IPS DF 19.7 (cell line): Measurements from ENCODE around the gene MYL3.

Source experiments
- DNase-seq: peaks from one replicate; pipeline ENCODE4 v3.0.0-alpha.2; 2013; ENCODE audit warnings: low read depth, low spot score

The MYL3 gene

DNA sequence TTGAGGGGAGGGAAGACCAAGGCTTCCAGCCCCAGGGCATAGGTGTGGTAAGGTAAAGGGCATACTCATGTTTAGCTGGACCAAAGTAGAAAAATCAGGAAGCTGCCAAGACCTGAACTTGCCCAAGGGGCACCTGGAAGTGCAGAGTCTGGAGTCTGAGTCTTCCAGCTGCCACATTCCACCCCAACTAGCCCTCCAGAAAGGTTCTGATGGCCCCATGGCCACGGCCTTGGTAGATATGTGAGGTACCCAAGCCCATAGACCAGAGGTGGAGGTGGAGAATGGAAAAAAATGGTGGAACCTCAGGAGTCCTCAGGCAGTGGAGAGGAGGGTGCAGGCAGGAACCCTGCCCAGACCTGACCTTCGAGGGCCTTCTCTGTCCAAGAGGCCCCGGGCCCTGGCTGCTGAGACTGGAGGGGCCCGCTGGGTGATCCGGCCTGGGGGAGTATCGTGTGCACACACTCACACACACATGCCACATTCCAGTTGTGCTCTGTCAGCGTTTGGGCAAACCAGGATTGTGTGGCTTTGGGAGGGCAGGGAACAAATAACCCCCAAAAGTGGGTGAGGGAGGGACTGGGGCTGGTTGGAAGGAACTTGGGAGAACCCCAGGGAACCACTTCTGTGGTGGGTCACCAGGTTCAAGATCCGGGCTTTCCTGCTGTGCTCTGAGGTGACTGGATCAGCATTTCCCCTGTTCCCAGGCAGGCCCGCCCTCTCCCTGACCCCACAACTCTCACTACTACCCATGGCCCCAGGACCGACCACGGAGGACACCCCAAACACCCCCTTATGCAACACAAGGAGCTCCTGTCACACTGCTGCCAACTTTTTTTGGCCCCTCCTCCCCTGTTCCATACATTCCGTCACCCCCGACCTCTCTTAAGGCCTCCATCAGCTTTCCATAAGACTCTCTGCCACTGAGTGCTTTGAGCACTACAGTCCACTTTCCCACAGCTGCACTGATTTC is 11.6 kb downstream of the MYL3 start:
- DNase-seq, result no peak

DNA sequence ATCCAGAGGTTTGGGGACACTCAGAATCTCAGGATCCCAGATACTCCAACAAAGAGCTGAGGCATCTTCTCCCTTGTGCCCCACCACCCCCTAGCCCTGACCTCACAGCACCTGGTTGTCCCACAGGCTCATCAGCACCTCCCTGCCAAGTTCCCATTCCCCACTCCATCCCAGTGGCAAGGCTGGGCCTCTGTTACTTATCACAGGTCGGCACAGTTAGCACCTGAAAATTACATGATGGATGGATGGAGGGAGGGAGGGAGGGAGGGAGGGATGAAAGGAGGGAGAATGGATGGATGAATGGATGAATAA is 12.8 kb downstream of the MYL3 start:
- no peak for DNase-seq

DNA sequence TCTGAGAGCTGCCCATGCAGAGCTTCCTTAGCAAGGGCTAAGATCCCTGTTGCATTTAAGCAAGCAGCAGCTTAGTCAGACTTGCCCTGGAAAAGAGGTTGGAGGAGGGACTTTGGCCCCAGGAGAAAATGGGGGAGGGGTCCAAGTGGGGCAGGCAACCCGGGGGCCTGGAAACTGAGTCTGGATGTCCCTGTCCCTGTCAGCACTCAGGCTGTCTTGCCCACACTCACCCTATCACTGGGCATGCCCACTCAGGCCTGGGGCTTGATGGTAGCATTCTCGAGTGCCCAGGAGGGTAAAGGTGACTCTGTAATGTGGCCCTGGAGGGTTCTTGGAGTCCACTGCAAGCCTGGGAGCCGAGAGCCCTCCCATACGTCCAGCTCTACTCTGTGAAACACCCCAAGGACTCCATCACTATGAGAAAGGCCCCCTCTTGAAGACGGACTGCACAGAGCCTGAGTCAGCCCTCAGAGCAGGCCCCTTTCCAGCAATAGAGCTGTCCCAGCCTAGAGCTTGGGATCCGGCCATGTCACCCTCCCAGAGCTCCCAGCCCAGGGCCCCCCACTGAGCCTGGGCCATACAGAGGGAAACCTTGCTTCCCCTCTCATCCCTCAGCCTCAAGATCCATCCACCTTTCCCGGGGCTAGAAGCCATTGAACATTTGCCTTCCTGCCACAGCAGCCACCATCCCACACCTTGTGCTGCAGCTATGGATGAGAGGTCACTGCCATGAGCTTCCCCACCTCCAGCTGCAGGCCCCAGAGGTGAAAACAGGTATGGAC is 13.4 kb downstream of the MYL3 start:
- no peak for DNase-seq

DNA sequence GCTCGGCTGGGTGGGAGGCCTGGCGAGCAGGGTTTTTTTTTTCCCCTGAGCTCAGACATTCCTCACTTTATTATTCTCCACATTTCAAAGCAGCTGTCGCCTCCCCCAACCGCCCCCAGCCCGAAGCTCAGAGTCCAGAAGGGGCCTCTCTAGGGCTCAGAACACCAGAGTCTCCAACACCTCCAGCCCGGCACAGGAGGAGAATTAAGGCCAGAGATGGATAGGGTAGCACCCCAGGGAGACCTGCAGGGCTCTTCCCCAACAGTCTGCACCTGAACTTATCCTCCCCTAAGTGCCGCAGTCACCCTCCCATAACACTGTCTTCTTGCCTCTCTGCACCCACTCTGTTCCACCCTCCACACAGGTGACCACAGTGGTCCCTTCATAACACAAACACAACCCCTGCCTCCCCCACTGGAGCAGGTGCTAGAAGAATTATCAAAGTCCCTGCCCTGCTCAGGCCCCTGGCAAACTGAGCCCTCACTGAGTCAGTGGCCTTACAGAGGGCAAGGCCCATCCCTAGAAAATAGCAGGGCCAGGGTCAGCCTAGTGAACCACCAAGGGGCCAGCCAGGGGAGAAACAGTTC is 14.1 kb downstream of the MYL3 start:
- DNase-seq, result no peak

DNA sequence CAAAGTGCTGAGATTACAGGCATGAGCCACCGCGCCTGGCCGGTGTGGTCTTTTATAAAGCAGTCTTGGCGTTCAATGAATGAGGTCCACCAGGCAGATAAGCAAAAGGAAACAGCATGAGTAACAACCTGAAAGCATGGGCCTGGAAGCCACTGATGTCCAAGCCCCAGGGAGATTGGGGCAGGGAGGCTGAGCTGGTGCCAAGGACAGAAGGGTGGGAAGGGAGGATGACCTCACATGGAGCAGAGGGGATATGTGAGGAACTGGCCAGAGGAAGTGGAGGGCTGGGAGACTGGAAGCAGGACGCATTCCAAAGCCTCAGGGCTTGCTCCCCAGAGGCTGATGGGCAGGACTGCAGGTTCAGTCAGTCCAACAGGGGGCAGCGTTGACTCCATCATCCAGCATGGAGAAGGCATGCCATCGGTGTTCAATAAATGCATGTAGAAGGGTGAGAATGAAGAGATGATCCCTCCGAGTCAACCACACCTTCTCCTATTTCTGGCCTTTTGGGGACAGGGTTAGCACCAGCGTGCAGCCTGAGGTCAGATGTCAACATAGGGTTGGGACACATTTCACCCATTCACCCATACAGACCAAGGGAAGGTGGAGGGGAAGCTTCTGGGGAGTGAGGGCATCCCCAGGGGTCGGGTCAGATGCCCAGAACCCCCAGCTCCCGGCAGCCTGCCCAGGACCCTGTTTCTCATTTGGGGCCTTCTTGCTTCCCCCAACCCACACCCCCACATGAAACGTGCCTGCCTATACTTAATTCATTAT is 14.8 kb downstream of the MYL3 start:
- DNase-seq, result peak; percentile 61

DNA sequence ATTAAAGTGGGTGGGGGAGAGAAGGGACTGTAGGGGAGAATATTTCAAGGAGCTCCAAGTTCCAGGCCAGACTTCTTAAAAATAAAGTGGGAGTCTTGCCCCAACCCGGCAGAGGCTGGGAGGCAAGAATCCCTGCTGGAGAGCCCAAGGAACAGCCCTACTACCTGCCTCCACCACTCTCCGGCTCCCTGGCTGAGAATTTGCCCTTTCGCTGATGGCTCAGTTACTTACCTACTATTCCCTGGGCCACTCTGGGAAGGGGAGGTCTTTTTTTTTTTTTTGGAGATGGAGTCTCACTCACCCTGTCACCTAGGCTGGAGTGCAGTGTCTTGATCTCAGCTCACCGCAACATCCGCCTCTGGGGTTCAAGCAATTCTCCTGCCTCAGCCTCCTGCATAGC is 15.5 kb downstream of the MYL3 start:
- no peak for DNase-seq

DNA sequence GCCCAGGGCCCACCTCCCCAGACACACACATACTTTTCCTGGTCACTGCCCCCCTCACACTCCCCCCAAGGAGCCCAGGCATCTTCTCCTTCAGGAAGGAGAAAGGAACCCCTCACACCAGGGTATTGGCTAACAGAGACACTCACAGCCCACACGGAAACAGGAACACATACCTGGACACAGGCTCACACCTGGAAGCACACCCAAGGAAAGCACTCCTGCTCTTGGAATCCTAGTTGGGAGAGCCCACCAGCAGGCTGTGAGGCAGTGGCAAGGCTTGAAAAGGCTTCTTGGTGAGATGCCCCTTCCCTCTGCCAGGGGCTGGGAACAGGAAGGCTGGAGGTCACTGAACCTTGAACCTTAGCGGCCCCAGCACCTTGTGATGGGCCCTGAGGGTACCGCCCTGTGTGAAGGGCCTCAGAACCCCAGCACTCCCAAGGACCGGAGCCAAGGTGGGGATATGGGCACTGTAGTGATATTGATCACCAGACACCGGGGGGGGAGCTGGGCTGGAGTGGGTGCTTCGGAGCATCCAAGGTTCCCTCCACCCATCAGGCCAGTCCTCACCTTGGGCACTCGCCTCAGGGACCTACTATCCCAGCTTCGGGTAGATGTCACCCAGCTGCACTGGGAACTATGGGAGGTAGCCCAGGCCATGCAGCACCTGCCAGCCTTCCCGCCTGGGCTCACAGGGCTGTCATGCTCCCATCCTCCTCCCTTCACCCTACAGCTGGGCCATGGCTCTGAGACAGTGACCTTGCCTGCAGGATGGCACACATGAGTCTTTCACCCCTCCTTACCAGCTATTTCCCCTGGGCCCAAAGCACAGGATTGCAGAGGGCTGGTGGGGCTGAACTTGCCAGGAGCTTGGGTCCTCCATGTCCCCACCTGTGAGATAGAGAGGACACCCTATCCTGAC is 16.4 kb downstream of the MYL3 start:
- no peak for DNase-seq

DNA sequence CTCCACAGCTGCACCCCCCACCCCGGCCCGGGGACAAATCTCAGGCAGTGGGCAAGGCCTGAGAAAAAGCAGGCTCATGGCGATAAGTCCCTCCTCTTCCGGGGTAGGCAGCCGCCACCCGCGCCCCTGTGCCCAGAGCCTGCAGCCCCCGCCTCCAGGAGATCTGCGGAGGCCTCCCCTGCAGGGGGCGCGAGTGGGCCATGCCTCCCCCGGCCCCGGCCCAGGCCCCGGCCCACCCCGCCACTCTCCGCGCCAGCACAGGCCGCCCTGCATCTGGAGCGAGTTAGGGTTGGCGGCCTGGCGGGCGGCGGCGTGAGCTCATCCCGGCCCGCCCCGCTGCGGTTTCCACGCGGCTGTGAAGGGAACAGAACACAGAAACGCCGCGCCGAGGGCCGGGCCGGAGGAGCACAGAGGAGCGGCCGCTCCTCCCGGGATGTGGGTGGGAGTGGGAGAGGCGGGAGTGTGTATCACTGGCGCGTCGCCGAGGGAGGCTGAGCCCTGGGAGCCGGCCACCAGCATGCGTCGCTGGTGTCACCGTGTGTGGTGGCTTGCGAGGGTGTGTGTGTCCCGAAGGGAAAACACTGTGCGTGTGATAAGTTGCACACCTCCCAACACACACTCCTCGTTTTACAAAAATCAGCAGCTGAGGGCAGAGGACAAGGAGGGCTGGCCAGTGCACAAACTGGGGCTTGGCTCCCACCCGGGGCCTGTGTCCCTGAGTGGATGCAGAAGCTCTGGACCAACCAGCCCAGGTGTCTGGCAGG is 17.2 kb downstream of the MYL3 start:
- no peak for DNase-seq

DNA sequence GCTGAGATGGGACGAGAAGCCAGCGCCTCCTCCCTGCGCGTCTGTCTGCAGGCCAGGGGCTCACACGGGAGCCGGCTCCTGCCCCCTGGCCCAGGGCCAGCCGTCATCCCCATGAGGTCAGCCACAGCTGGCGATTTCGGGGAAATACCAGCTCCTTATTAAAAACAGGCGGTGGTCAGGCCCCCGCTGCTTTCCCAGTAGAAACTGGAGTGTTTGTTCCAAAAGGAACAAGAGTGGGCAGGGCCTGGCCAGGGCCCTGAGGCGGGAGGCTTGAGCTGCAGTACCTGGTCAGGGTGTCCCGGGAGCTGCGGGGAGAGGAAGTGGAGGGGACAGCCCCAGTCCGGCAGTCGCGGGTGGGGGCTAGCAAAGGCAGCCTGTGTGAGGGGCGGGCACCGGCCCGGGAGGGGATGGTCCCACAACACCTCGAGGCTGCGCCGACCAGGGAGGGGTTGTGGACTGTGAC is 17.8 kb downstream of the MYL3 start:
- DNase-seq, result no peak

DNA sequence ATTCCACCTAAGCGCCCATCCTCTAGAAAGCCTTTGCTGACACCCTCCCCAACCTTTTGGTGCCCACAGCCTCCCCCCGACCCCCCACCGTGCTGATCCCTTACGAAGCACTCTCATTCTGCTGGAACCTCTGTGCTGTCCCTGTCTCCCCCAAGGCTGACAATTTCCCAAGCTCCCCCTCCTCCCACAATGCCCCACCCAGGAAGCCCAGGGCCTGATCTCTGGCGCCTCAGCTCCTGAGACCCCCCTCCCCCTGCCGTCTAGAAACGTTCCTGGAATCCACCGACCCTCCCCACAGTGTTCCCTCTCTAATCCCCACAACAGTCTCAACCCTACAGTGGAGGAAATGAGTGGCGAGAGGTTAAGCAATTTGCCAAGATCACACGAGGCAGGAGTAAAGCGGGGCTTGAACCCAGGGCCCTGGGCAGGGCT is 18.3 kb downstream of the MYL3 start:
- no peak for DNase-seq

DNA sequence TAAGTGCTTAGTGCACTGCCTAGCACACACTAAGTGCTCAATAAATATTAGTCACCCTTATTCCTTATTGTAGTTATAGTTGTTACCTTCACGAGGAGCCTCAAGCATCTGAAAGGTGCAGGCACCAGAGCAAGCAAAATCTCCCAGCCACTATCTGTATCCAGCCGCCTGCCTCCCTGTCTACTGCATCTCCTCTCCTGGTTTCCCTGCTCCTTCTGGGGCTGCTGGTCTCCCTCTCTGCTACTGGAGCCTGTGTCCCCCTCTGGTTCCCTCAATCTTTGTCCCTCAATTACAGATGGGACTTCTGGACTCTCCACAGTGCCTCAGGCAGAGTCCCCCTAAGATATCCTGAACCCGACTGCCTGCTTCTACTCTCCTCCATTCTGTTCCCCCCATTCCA is 18.8 kb downstream of the MYL3 start:
- DNase-seq, result no peak

DNA sequence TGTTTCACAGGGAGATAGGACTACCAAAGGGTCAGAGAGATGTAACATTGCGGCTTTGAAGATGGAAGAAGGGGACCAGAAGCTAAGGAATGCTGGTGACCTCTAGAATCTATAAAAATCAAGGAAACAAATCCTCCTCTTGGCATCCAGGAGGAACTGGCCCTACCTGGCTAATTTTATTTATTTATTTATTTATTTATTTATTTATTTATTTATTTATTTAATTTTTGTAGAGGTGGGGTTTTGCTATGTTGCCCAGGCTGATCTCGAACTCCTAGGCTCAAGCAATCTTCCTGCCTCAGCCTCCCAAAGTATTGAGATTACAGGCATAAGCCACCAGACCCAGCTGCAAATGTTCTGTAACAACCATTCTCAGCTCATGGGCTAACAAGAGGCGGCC is 19.7 kb downstream of the MYL3 start:
- DNase-seq, result no peak

DNA sequence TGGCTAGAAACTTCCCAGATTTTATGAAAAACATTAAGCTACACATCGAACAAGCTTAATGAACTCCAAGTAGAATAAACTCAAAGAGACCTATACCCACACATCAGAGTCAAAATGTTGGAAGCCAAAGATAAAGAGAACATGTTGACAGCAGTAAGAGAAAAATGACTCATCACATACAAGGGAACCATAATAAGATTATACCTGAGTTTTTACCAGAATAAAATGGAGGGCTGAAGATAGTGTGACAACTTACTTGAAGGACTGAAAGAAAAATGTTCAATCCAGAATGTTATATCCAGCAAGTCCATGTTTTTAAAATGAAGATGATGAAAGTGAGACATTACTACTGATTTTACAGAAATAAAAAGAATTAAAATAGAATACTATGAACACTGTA is 22.8 kb downstream of the MYL3 start:
- no peak for DNase-seq

DNA sequence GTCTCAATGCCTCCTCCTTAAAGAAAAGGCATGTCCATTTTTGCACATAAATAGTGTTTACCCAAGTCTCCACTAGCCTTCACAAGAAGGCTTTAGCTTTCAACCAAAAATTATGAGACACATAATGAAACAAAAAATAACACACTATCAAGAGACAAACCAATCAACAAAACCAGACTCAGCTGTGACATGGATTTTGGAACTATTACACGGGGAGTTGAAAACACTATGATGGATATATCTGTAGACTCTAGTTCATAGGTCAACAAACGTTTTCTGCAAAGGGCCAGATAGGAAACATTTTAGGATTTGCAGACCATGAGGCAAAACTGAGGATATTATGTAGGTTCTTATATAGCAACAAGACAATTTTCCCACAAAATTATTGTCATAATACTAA is 24.9 kb downstream of the MYL3 start:
- DNase-seq, result no peak

DNA sequence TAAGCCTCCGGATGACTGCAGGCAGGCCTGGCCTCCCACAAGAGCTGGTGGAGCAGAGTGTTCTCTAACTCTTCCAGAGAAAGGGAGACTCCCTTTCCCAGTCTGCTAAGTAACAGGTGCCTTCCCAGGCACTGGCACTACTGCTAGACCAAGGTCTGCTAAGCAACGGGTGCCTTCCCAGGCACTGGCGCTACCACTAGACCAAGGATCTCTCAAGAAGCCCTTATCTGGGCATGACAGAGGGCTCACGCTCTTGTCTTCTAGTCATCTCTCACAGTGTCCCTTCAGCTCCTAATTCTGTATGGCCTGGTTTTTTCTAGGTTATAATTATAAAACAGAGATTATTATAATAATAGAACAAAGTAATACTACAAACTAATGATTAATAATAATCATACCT is 27.8 kb downstream of the MYL3 start:
- DNase-seq, result no peak

DNA sequence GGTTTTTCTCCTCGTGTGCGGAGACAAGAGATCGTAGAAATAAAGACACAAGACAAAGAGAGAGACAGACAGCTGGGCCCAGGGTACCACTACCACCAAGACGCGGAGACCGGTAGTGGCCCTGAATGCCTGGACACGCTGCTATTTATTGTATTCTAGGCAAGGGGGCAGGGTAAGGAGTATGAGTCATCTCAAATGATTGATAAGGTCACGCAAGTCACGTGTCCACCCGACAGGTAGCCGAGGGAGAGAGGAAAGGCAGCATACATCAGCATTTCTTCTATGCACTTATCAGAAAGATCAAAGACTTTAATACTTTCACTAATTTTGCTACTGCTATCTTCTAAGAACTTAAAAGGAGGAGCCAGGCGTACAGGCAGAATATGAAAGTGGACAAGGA is 28.2 kb downstream of the MYL3 start:
- DNase-seq, result no peak

DNA sequence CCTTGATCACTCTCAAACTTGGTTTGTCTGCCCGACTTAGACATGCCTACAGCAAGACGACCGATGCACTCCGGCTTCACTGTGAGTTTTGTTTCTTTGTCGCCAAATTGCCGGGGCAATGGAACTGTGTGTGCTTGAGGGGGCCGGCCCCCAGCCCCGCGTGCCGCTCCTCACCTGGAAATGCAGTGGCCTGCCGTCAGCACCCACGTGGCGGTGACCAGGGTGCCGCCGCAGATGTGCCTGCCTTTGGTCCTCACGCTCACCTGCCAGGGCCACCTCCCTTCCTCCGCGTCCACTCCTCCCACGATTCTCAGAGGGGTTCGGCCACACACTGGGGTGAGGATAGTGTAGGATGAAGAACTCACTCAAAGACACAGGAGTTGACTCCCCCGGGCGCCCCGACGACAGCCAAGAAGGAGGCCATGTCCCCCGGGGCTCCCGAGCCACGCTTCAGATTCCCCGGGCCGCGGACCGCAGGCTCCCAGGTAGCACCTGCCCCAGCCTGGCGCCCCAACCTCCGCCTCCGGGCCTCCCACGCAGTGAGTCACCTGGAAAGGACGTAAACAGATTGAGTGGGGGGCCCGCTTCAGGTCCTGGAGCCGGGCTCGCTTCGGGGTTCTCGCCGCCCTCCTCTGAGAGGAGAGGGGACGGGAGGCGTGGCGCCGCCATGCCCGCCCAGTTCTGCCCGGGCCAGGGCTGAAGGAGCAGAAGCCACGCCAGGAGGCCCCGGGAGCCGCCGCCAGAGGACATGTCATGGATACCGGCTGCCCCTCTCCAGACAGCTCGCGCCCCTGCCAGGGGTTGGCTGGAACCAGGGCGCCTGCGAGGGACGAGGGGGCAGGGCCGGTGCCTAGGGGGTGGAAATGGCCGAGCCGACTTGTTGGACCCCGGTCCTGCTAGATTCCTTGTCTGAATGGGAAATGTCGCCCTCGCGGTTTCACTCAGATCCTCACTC is 29.6 kb downstream of the MYL3 start:
- DNase-seq, result no peak

DNA sequence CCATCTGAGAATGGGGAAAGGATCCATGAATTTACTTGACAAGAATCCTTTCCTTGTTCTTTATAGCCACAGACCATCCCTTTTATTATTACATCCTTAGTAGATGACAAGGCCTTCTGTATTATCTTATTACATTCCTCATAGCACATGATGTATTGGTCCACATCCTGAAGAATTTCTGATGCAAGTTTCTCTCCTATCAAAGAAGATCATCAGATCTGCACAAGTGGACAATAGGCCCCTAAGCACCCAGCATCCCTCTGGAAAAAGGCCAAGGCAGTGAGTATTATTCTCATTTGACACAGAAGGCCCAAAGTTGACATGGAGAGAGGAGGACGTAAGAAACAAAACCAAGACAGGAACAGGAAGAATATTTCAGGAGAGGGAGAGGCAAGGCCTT is 31.4 kb downstream of the MYL3 start:
- DNase-seq, result no peak

DNA sequence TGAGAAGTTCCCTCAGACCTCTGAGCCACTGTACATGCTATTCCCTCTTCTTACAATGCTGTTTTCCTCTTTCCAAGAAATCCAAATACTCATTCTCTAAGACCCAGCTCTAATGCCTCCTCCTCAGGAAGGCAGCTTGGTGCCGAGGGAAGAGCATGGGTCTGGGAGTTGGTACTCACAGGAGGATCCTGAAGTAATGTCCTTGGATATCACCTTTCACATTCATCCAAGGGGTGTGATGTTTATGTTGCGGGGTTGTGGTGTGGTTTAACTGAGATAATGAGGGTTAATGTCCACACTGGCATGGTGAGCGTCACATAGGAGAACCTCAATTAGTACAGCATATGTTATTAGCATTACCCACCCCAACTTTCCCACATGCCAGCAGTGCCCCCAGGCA is 31.9 kb downstream of the MYL3 start:
- DNase-seq, result no peak
